K562 (cell line): Measurements from ENCODE around the gene SKAP1.

Experiments
- ARNT ChIP-seq, 2 experiments: fragments of 450-650 bp; IDR thresholded peaks; 2 replicates each; pipeline ENCODE4 v1.6.1; 2016; ENCODE audit warnings: mild to moderate bottlenecking in 1 of 2
- RAD21 ChIP-seq, 2 experiments: fragments of 250-450 bp in 1 of 2; fragments of 450-650 bp in 1 of 2; sonication (Bioruptor Pico) in 1 of 2; formaldehyde crosslinking in 1 of 2; IDR thresholded peaks in 1 of 2; conservative IDR thresholded peaks in 1 of 2; 2 replicates each; pipeline versions ENCODE4 v1.4.0 to v1.8.0; 2020 to 2022; ENCODE audit warnings: mild to moderate bottlenecking in 2 of 2, moderate library complexity in 1 of 2
- ZC3H4 ChIP-seq: sonication (generic); formaldehyde crosslinking; IDR thresholded peaks from 2 replicates; pipeline ENCODE4 v1.9.0; 2021; ENCODE audit warnings: missing genetic modification reagents, borderline replicate concordance

GRCh38 chr17:48344251-48344650 is 85.8 kb downstream of the SKAP1 start:
- TF ChIP-seq RAD21 (CRISPR knock-in tag; conservative IDR thresholded peaks at IDR 0.05 in 1 of 2, IDR thresholded peaks at IDR 0.05 in 1 of 2) (no peak), ARNT (IDR thresholded peaks at IDR 0.05) (no peak), ZC3H4 (CRISPR knock-in tag) (no peak)
